ENCODE data around the gene PAOX. TPM values are rescaled to one million over a fixed set of nuclear protein-coding genes. Genes with fewer than 3 reads are reported as not detected.

The PAOX gene
- total RNA-seq, 1 experiment from 2014 or later, result 1.2 TPM

- Mint-ChIP-seq H3K4me1 (ENCODE audit: insufficient read depth, unreplicated experiment) (peaks cover 7% of the 10 kb centered on the region), H3K27me3 (ENCODE audit: insufficient read depth, unreplicated experiment) (no peaks in the 10 kb centered on the region), H3K4me3 (ENCODE audit: unreplicated experiment) (no peak overlapping the region), H3K9me3 (ENCODE audit: unreplicated experiment) (no peaks in the 10 kb centered on the region), H3K27ac (ENCODE audit: low read depth, unreplicated experiment) (no peak overlapping the region), H3K36me3 (ENCODE audit: insufficient read depth, unreplicated experiment) (peaks cover 74% of the 10 kb centered on the region)
- ChIA-PET POLR2A (no interaction called here), CTCF (interaction anchor here (1.2 kb wide), 1 partner anchor 71 kb away, joined by 3 read pairs; no protein-coding TSS in a partner anchor)
- no peak for TF ChIP-seq CTCF (IDR thresholded peaks at IDR 0.05; ENCODE audit: unreplicated experiment)
- intact Hi-C loops (cut with micrococcal nuclease), result no loop called here
- BruUV-seq (replicated peaks), result no TSS peak
- DNase-seq (ENCODE audit: unreplicated experiment), result no peak
These were observed 21.8 kb downstream of the PAOX start for GRCh38 chr10:133400624-133401424.

DNA sequence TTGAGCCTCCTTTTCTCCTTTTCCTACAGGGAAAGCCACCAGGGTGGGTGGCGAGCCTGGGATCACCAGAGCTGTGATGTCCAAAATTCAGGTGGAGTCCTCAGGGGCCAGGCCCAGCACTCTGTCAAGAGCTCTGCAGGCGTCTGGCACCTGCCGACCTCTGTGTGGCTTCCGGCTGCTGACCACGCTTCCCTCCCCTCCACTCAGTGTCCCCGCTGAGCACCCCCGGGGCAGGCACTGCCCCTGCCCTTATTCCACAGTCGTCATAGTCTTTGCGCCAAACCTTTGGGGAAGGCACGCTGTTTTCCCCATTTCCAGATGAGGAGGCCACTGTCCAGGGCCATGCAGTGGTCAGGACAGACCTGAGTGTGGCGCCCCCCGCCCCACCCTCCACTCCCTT is 22.4 kb downstream of the PAOX start:
- H3K4me3 Mint-ChIP-seq (ENCODE audit: unreplicated experiment), result no peak overlapping the region
- intact Hi-C loops (cut with micrococcal nuclease), result no loop called here
- H3K36me3 Mint-ChIP-seq (ENCODE audit: insufficient read depth, unreplicated experiment), result peaks cover 81% of the 10 kb centered on the region
- no peak for DNase-seq (ENCODE audit: unreplicated experiment)
- TF ChIP-seq CTCF (IDR thresholded peaks at IDR 0.05; ENCODE audit: unreplicated experiment), result no peak
- ChIA-PET POLR2A (interaction anchor here (0.6 kb wide), 1 partner anchor 10 kb away, joined by 5 read pairs; no protein-coding TSS in a partner anchor), CTCF (interaction anchor here (0.6 to 1.2 kb wide), 2 partner anchors 21 to 72 kb away, joined by 3 read pairs; no protein-coding TSS in a partner anchor)
- no peaks in the 10 kb centered on the region for H3K27me3 Mint-ChIP-seq (ENCODE audit: insufficient read depth, unreplicated experiment)
- no peak overlapping the region for H3K27ac Mint-ChIP-seq (ENCODE audit: low read depth, unreplicated experiment)
- no TSS peak for BruUV-seq (replicated peaks)
- H3K4me1 Mint-ChIP-seq (ENCODE audit: insufficient read depth, unreplicated experiment), result peaks cover 10% of the 10 kb centered on the region
- no peaks in the 10 kb centered on the region for H3K9me3 Mint-ChIP-seq (ENCODE audit: unreplicated experiment)

- POLR2A ChIA-PET, result interaction anchor here (0.6 kb wide), 1 partner anchor 10 kb away, joined by 5 read pairs; no protein-coding TSS in a partner anchor
- Mint-ChIP-seq H3K4me3 (ENCODE audit: unreplicated experiment) (no peak overlapping the region), H3K9me3 (ENCODE audit: unreplicated experiment) (no peaks in the 10 kb centered on the region), H3K36me3 (ENCODE audit: insufficient read depth, unreplicated experiment) (peaks cover 84% of the 10 kb centered on the region), H3K27me3 (ENCODE audit: insufficient read depth, unreplicated experiment) (no peaks in the 10 kb centered on the region), H3K4me1 (ENCODE audit: insufficient read depth, unreplicated experiment) (peaks cover 10% of the 10 kb centered on the region), H3K27ac (ENCODE audit: low read depth, unreplicated experiment) (no peak overlapping the region)
- intact Hi-C loops (cut with micrococcal nuclease), result no loop called here
- DNase-seq (ENCODE audit: unreplicated experiment), result no peak
- no TSS peak for BruUV-seq (replicated peaks)
- CTCF ChIA-PET, result interaction anchor here (0.6 to 0.7 kb wide), 2 partner anchors 22 to 144 kb away, joined by 3 to 4 read pairs; no protein-coding TSS in a partner anchor
- TF ChIP-seq CTCF (IDR thresholded peaks at IDR 0.05; ENCODE audit: unreplicated experiment), result no peak
These were observed 23.1 kb downstream of the PAOX start for GRCh38 chr10:133401981-133402725.

- CTCF ChIA-PET, result no interaction called here
- no TSS peak for BruUV-seq (replicated peaks)
- H3K27ac Mint-ChIP-seq (ENCODE audit: low read depth, unreplicated experiment), result no peak overlapping the region
These were observed 24.3 kb downstream of the PAOX start for GRCh38 chr10:133403359-133403758.

More at GRCh38 chr10:133403359-133403758, 24.3 kb downstream of the PAOX start:
- intact Hi-C loops (cut with micrococcal nuclease), result no loop called here
- H3K4me1 Mint-ChIP-seq (ENCODE audit: insufficient read depth, unreplicated experiment), result peaks cover 17% of the 10 kb centered on the region
- POLR2A ChIA-PET, result interaction anchor here (2.9 kb wide), 1 partner anchor 9 kb away, joined by 11 read pairs; the partner anchor contains the start of gene MTG1
- no peaks in the 10 kb centered on the region for H3K9me3 Mint-ChIP-seq (ENCODE audit: unreplicated experiment)
- H3K4me3 Mint-ChIP-seq (ENCODE audit: unreplicated experiment), result no peak overlapping the region
- H3K36me3 Mint-ChIP-seq (ENCODE audit: insufficient read depth, unreplicated experiment), result peaks cover 84% of the 10 kb centered on the region
- no peak for DNase-seq (ENCODE audit: unreplicated experiment)
- H3K27me3 Mint-ChIP-seq (ENCODE audit: insufficient read depth, unreplicated experiment), result no peaks in the 10 kb centered on the region
- no peak for TF ChIP-seq CTCF (IDR thresholded peaks at IDR 0.05; ENCODE audit: unreplicated experiment)

Measured in MCF 10A (cell line).